ENCODE data around the gene RAPSN. TPM values are rescaled to one million over a fixed set of nuclear protein-coding genes. Genes with fewer than 3 reads are reported as not detected.

RAPSN gene
- total and polyA plus RNA-seq, 2 experiments from 2014 or later: 0.17 to 0.23 TPM

DNA sequence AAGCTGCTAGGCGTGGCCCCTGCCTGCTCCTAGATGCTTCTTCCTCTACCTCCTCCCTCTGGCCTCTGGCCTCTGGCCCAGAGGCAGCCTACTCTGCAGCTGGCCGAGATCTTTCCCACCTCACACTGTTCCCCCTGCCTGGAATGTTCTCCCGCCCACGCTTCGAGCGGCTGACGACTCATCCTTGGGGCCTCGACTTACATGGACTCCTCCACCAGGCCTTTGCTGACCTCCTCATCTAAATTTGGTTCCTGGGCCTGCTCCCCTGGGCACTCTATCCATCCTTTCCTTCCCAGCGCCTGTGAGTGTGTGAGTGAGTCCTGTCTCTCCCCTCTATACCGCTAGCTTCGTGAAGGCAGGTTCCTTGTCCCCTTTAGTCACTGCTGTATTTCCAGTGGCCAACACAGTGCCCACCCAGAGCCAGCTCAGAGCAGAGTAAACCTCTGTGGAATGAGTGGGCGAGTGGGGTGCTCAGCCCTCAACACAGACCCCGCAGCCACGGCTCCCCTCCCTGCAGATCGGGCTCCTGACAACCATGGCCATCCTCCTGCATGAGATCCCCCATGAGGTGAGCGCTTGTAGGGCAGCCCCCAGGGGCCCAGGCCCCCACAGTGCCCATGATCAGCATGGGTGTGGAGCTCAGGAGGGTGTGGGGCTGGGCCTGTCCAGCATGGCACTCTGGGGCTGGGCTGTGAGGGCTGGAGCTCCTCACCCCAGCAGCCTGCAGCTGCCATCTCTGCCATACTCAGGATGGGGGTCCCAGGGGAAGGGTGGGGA, 34.8 kb downstream of the RAPSN start (continued):
- TF ChIP-seq, protein P1, sequence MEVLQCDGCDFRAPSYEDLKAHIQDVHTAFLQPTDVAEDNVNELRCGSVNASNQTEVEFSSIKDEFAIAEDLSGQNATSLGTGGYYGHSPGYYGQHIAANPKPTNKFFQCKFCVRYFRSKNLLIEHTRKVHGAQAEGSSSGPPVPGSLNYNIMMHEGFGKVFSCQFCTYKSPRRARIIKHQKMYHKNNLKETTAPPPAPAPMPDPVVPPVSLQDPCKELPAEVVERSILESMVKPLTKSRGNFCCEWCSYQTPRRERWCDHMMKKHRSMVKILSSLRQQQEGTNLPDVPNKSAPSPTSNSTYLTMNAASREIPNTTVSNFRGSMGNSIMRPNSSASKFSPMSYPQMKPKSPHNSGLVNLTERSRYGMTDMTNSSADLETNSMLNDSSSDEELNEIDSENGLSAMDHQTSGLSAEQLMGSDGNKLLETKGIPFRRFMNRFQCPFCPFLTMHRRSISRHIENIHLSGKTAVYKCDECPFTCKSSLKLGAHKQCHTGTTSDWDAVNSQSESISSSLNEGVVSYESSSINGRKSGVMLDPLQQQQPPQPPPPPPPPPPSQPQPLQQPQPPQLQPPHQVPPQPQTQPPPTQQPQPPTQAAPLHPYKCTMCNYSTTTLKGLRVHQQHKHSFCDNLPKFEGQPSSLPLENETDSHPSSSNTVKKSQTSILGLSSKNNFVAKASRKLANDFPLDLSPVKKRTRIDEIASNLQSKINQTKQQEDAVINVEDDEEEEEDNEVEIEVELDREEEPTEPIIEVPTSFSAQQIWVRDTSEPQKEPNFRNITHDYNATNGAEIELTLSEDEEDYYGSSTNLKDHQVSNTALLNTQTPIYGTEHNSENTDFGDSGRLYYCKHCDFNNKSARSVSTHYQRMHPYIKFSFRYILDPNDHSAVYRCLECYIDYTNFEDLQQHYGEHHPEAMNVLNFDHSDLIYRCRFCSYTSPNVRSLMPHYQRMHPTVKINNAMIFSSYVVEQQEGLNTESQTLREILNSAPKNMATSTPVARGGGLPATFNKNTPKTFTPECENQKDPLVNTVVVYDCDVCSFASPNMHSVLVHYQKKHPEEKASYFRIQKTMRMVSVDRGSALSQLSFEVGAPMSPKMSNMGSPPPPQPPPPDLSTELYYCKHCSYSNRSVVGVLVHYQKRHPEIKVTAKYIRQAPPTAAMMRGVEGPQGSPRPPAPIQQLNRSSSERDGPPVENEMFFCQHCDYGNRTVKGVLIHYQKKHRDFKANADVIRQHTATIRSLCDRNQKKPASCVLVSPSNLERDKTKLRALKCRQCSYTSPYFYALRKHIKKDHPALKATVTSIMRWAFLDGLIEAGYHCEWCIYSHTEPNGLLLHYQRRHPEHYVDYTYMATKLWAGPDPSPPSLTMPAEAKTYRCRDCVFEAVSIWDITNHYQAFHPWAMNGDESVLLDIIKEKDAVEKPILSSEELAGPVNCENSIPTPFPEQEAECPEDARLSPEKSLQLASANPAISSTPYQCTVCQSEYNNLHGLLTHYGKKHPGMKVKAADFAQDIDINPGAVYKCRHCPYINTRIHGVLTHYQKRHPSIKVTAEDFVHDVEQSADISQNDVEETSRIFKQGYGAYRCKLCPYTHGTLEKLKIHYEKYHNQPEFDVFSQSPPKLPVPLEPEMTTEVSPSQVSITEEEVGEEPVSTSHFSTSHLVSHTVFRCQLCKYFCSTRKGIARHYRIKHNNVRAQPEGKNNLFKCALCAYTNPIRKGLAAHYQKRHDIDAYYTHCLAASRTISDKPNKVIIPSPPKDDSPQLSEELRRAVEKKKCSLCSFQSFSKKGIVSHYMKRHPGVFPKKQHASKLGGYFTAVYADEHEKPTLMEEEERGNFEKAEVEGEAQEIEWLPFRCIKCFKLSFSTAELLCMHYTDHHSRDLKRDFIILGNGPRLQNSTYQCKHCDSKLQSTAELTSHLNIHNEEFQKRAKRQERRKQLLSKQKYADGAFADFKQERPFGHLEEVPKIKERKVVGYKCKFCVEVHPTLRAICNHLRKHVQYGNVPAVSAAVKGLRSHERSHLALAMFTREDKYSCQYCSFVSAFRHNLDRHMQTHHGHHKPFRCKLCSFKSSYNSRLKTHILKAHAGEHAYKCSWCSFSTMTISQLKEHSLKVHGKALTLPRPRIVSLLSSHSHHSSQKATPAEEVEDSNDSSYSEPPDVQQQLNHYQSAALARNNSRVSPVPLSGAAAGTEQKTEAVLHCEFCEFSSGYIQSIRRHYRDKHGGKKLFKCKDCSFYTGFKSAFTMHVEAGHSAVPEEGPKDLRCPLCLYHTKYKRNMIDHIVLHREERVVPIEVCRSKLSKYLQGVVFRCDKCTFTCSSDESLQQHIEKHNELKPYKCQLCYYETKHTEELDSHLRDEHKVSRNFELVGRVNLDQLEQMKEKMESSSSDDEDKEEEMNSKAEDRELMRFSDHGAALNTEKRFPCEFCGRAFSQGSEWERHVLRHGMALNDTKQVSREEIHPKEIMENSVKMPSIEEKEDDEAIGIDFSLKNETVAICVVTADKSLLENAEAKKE (CRISPR knock-in tag; IDR thresholded peaks at IDR 0.05): no peak
- TF ChIP-seq JUNB (IDR thresholded peaks at IDR 0.05; ENCODE audit: unreplicated experiment) (no peak), EZH2phosphoT487 (IDR thresholded peaks at IDR 0.05; ENCODE audit: unreplicated experiment) (no peak), STAT1 (IDR thresholded peaks at IDR 0.05; ENCODE audit: unreplicated experiment) (no peak), ZNF114 (CRISPR knock-in tag; IDR thresholded peaks at IDR 0.05) (no peak)

DNA sequence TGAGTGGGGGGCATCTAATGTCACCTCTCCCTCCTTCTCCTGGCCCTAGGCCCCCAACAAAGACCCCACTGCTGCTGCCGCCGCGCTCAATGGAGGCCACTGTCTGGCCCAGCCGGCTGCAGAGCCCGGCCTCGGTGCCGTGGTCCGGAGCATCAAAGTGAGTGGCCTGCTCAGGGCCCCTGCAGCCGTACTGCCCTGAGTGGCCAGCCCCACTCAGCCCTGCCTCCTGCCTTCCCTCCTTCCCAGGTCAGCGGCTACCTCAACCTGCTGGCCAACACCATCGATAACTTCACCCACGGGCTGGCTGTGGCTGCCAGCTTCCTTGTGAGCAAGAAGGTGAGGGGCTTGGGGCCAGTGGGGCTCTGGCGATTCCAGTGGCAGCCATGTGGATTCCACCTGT, 35.6 kb downstream of the RAPSN start:
- no peak overlapping the region for H3K27ac ChIP-seq (ENCODE audit: low read depth)
- no peak for TF ChIP-seq JUNB (IDR thresholded peaks at IDR 0.05; ENCODE audit: unreplicated experiment)
- TF ChIP-seq, protein P2, sequence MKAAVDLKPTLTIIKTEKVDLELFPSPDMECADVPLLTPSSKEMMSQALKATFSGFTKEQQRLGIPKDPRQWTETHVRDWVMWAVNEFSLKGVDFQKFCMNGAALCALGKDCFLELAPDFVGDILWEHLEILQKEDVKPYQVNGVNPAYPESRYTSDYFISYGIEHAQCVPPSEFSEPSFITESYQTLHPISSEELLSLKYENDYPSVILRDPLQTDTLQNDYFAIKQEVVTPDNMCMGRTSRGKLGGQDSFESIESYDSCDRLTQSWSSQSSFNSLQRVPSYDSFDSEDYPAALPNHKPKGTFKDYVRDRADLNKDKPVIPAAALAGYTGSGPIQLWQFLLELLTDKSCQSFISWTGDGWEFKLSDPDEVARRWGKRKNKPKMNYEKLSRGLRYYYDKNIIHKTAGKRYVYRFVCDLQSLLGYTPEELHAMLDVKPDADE (IDR thresholded peaks at IDR 0.05): no peak
- TF ChIP-seq NANOG (IDR thresholded peaks at IDR 0.05; ENCODE audit: borderline replicate concordance): no peak
- no peak for TF ChIP-seq EZH2phosphoT487 (IDR thresholded peaks at IDR 0.05; ENCODE audit: unreplicated experiment)
- no peak for TF ChIP-seq CREB1 (CRISPR knock-in tag; IDR thresholded peaks at IDR 0.05; ENCODE audit: low read depth)
- TF ChIP-seq ZNF331 (CRISPR knock-in tag; IDR thresholded peaks at IDR 0.05; ENCODE audit: low read depth): no peak
- no peak for TF ChIP-seq STAT1 (IDR thresholded peaks at IDR 0.05; ENCODE audit: unreplicated experiment)
- TF ChIP-seq POLR2AphosphoS5 (IDR thresholded peaks at IDR 0.05; ENCODE audit: low read depth): no peak
- TF ChIP-seq, protein P3, sequence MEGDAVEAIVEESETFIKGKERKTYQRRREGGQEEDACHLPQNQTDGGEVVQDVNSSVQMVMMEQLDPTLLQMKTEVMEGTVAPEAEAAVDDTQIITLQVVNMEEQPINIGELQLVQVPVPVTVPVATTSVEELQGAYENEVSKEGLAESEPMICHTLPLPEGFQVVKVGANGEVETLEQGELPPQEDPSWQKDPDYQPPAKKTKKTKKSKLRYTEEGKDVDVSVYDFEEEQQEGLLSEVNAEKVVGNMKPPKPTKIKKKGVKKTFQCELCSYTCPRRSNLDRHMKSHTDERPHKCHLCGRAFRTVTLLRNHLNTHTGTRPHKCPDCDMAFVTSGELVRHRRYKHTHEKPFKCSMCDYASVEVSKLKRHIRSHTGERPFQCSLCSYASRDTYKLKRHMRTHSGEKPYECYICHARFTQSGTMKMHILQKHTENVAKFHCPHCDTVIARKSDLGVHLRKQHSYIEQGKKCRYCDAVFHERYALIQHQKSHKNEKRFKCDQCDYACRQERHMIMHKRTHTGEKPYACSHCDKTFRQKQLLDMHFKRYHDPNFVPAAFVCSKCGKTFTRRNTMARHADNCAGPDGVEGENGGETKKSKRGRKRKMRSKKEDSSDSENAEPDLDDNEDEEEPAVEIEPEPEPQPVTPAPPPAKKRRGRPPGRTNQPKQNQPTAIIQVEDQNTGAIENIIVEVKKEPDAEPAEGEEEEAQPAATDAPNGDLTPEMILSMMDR (conservative IDR thresholded peaks at IDR 0.05; ENCODE audit: low read depth in 2 of 2): no peak
- no peak for TF ChIP-seq ZNF114 (CRISPR knock-in tag; IDR thresholded peaks at IDR 0.05)

More for the DNA sequence above, 35.6 kb downstream of the RAPSN start:
- H4K20me1 ChIP-seq (replicated peaks; ENCODE audit: insufficient read depth): no peaks in the 10 kb centered on the region; the same call in 1 of the 2 replicates
- Mint-ChIP-seq H3K36me3 (ENCODE audit: low read depth) (peaks cover 20% of the 10 kb centered on the region), H3K27me3 (ENCODE audit: insufficient read depth, low read depth, poor library complexity) (peaks cover 13% of the 10 kb centered on the region), H3K27ac (no peak overlapping the region), H3K4me1 (peaks cover 4% of the 10 kb centered on the region; the same call in 1 of the 3 replicates), H3K4me3 (no peak overlapping the region), H3K9me3 (no peaks in the 10 kb centered on the region)
- H3K36me3 ChIP-seq (ENCODE audit: insufficient read depth): no peaks in the 10 kb centered on the region
- H2AFZ ChIP-seq: no peak overlapping the region
- no peaks in the 10 kb centered on the region for H3K79me2 ChIP-seq (replicated peaks; ENCODE audit: insufficient read depth)
- no peak overlapping the region for H3K4me3 ChIP-seq
- H3K27me3 ChIP-seq (ENCODE audit: insufficient read depth): no peaks in the 10 kb centered on the region
- ATAC-seq: no peak
- H3K4me2 ChIP-seq: no peak overlapping the region
- peaks cover 12% of the 10 kb centered on the region for H3F3A ChIP-seq (replicated peaks; ENCODE audit: low read depth)
- no peaks in the 10 kb centered on the region for H3K9me2 ChIP-seq (ENCODE audit: insufficient read depth)
- no peak for DNase-seq (ENCODE audit: low spot score)
- H3K4me1 ChIP-seq (ENCODE audit: insufficient read depth): peaks cover 4% of the 10 kb centered on the region; the same call in 1 of the 2 replicates
